Panc1 (cell line): ENCODE results near the gene SSC4D. TPM values are rescaled to one million over a fixed set of nuclear protein-coding genes. Genes with fewer than 3 reads are reported as not detected.
A peak's percentile ranks its signal among the peaks of the same experiment; 100 is the strongest.

Experiments
- ATAC-seq: fragments of 200-7000 bp; cut with Tn5 transposase; 2 replicates; pipeline ENCODE4 v1.9.1; 2020; ENCODE audit warnings: mild to moderate bottlenecking, moderate library complexity
- BruUV-seq: library from RNA; stranded (reverse); fragments of 400-500 nt; replicated peaks from 2 replicates; lab custom pipeline; 2021; lab: Mats Ljungman, UMichigan
- CTCF ChIA-PET: fragments of 300-600 bp; sonication (Branson Sonifier 250); formaldehyde crosslinking; loops from one replicate; lab custom pipeline; 2022; ENCODE audit warnings: antibody characterized with exemption; lab: Charles Lee
- POLR2A ChIA-PET: fragments of 300-600 bp; sonication (Branson Sonifier 250); formaldehyde crosslinking; loops from one replicate; lab custom pipeline; 2022; ENCODE audit warnings: antibody characterized with exemption; lab: Charles Lee
- DNase-seq: peaks from one replicate; pipeline ENCODE4 v3.0.0-alpha.2; 2010; ENCODE audit warnings: low read depth, low spot score
- H3K27ac ChIP-seq: 2 replicates; pipeline ENCODE4 v1.5.1; 2011; ENCODE audit warnings: mild to moderate bottlenecking, low read length, inconsistent platforms
- H3K27me3 ChIP-seq: fragments of 200-500 bp; sonication (Bioruptor generic); 2 replicates; pipeline ENCODE4 v1.6.0; 2014; ENCODE audit warnings: low read length, inconsistent platforms; ENCODE audit not compliant: control insufficient read depth, insufficient read depth
- H3K36me3 ChIP-seq: fragments of 200-500 bp; sonication (Bioruptor generic); 2 replicates; pipeline ENCODE4 v1.5.1; 2014; ENCODE audit warnings: inconsistent platforms, mild to moderate bottlenecking, low read length, moderate library complexity; ENCODE audit not compliant: control insufficient read depth, insufficient read depth
- H3K4me1 ChIP-seq: 2 replicates; pipeline ENCODE4 v1.5.1; 2011; ENCODE audit warnings: inconsistent platforms, mild to moderate bottlenecking, low read length, moderate library complexity; ENCODE audit not compliant: control insufficient read depth, insufficient read depth
- H3K4me3 ChIP-seq, 2 experiments: 2 replicates each; pipeline ENCODE4 v1.5.1; 2011 to 2012; ENCODE audit warnings: low read depth in 2 of 2, low read length in 2 of 2, mild to moderate bottlenecking in 2 of 2, inconsistent platforms in 1 of 2, moderate library complexity in 1 of 2
- H3K9me3 ChIP-seq: fragments of 200-500 bp; sonication (Bioruptor generic); 2 replicates; pipeline ENCODE4 v1.5.1; 2014; ENCODE audit warnings: low read depth, mild to moderate bottlenecking, inconsistent platforms, low read length, moderate library complexity; ENCODE audit not compliant: control insufficient read depth, insufficient read depth
- POLR2AphosphoS5 ChIP-seq: IDR thresholded peaks from 2 replicates; pipeline ENCODE4 v1.6.1; 2012; ENCODE audit warnings: mild to moderate bottlenecking, low read depth, low read length, moderate library complexity
- SIN3A ChIP-seq: IDR thresholded peaks from 2 replicates; pipeline ENCODE4 v1.6.1; 2012; ENCODE audit warnings: low read depth, mild to moderate bottlenecking, low read length, moderate library complexity, borderline replicate concordance; ENCODE audit not compliant: insufficient read depth
- TCF7L2 ChIP-seq: IDR thresholded peaks from 2 replicates; pipeline ENCODE4 v1.6.1; 2011; ENCODE audit warnings: mild to moderate bottlenecking, low read depth, low read length, inconsistent platforms
- in situ Hi-C: cut with HindIII; loops from 2 replicates; pipeline ENCODE4 v1.10.0; 2016; ENCODE audit warnings: low sequenced_read_pairs, low pct_unique_long_range_greater_than_20kb
- intact Hi-C: fragments of 100-400 bp; cut with micrococcal nuclease; formaldehyde crosslinking; loops from one replicate; pipeline ENCODE4 v1.10.0; 2022; ENCODE audit not compliant: unreplicated experiment
- total RNA-seq: library from RNA; stranded (reverse); gene quantifications from one replicate; pipeline ENCODE4 v1.2.1, GENCODE V29; 2021; ENCODE audit not compliant: unreplicated experiment
- TF ChIP-seq, protein P1 (sequence below): fragments of 450-650 bp; IDR thresholded peaks from 2 replicates; pipeline ENCODE4 v1.5.1; 2017; ENCODE audit warnings: mild to moderate bottlenecking
- TF ChIP-seq, protein P2 (sequence below), 2 experiments: IDR thresholded peaks; 2 replicates each; pipeline ENCODE4 v1.6.1; 2011 to 2012; ENCODE audit warnings: low read depth in 2 of 2, control low read depth in 1 of 2, low read length in 1 of 2, mild to moderate bottlenecking in 1 of 2, moderate library complexity in 1 of 2; ENCODE audit not compliant: insufficient read depth in 1 of 2

Gene SSC4D
- total RNA-seq, 1 experiment from 2014 or later = 1.6 TPM

DNA sequence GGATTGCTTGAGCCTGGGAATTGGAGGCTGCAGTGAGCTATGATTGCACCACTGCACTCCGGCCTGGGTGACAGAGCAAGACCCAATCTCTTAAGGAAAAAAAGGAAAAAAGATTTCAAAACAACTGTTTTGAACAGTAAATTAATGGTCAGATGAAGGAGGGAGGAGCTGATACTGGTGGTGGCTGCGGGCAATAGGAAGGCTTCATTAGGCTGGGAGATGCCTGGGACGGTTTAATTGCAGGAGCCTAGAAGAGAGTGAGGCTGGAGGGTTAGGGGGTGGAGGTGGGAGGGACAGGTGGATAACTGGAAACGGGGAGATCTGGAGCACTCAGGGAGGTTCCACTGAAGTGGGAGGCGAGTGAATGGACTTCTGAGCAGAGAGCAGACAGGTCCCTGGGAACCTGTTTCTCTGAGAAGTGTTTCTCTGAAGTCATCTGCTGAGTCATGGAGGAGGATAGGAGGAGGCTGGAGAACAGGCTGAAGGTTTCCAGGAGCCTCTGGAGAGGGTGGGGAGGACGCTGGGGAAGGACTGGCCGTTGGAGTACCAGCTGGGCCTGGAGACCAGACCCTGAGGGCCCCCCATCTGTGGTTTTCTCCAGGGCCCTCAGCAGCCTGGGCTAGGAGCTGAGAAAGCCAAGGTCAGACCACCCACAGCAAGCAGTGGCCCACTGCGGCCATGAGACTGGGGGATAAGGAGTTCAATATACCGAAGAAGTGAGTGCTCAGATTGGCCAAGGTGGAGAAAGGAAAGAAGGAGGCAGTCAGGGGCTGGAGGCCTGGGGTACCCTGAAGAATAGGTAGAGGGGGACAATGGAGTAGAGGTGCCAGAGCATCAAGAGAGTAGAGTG is 36.3 kb downstream of the SSC4D start:
- DNase-seq (no peak), ATAC-seq (no peak)
- in situ Hi-C loops (no loop called here), intact Hi-C loops (no loop called here)
- Histone ChIP-seq H3K4me1 (no peaks in the 10 kb centered on the region; the same call in none of the 2 replicates), H3K27me3 (no peaks in the 10 kb centered on the region), H3K27ac (peak overlapping the region; percentile 29; the same call in 1 of the 2 replicates), H3K4me3 (no peak overlapping the region), H3K36me3 (no peaks in the 10 kb centered on the region), H3K9me3 (no peaks in the 10 kb centered on the region)
- CTCF ChIA-PET = interaction anchor here (0.6 kb wide), 1 partner anchor 1671 kb away, joined by 3 read pairs; no protein-coding TSS in a partner anchor
- POLR2A ChIA-PET = interaction anchor here (0.6 kb wide), 2 partner anchors 9 to 1122 kb away, joined by 3 read pairs; no protein-coding TSS in a partner anchor
- no TSS peak for BruUV-seq
- no peak for TF ChIP-seq TCF7L2
- TF ChIP-seq, protein P1, sequence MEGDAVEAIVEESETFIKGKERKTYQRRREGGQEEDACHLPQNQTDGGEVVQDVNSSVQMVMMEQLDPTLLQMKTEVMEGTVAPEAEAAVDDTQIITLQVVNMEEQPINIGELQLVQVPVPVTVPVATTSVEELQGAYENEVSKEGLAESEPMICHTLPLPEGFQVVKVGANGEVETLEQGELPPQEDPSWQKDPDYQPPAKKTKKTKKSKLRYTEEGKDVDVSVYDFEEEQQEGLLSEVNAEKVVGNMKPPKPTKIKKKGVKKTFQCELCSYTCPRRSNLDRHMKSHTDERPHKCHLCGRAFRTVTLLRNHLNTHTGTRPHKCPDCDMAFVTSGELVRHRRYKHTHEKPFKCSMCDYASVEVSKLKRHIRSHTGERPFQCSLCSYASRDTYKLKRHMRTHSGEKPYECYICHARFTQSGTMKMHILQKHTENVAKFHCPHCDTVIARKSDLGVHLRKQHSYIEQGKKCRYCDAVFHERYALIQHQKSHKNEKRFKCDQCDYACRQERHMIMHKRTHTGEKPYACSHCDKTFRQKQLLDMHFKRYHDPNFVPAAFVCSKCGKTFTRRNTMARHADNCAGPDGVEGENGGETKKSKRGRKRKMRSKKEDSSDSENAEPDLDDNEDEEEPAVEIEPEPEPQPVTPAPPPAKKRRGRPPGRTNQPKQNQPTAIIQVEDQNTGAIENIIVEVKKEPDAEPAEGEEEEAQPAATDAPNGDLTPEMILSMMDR = no peak
- TF ChIP-seq SIN3A = no peak
- TF ChIP-seq, protein P2, sequence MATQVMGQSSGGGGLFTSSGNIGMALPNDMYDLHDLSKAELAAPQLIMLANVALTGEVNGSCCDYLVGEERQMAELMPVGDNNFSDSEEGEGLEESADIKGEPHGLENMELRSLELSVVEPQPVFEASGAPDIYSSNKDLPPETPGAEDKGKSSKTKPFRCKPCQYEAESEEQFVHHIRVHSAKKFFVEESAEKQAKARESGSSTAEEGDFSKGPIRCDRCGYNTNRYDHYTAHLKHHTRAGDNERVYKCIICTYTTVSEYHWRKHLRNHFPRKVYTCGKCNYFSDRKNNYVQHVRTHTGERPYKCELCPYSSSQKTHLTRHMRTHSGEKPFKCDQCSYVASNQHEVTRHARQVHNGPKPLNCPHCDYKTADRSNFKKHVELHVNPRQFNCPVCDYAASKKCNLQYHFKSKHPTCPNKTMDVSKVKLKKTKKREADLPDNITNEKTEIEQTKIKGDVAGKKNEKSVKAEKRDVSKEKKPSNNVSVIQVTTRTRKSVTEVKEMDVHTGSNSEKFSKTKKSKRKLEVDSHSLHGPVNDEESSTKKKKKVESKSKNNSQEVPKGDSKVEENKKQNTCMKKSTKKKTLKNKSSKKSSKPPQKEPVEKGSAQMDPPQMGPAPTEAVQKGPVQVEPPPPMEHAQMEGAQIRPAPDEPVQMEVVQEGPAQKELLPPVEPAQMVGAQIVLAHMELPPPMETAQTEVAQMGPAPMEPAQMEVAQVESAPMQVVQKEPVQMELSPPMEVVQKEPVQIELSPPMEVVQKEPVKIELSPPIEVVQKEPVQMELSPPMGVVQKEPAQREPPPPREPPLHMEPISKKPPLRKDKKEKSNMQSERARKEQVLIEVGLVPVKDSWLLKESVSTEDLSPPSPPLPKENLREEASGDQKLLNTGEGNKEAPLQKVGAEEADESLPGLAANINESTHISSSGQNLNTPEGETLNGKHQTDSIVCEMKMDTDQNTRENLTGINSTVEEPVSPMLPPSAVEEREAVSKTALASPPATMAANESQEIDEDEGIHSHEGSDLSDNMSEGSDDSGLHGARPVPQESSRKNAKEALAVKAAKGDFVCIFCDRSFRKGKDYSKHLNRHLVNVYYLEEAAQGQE (IDR thresholded peaks at IDR 0.05; ENCODE audit: insufficient read depth in 1 of 2, low read depth in 2 of 2, low read length in 1 of 2) = no peak
- TF ChIP-seq POLR2AphosphoS5 = no peak

DNA sequence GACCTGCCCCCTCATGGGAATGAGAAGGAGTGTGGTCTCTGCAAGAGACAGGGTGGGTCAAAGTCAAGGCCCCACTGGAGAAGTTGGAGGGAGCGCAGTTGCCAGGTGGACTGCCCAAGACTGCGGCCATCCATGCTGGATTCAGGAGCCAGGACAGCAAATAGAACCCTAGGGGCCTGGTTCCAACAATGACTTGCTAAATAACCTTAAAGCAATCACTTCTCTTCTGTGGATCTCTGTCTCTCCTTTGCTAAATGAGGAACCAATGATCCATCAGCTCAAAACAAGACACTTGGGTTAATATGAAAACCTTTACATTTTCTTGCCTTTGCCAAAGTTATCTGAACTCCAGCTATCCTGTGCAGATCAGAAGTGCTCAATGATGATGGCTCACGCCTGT is 38.1 kb downstream of the SSC4D start:
- ChIA-PET POLR2A (no interaction called here), CTCF (no interaction called here)
- no peak overlapping the region for H3K4me3 ChIP-seq
- H3K9me3 ChIP-seq = no peaks in the 10 kb centered on the region
- H3K27me3 ChIP-seq = no peaks in the 10 kb centered on the region
- TF ChIP-seq, protein P1 = no peak
- ATAC-seq = no peak
- in situ Hi-C loops = no loop called here
- H3K27ac ChIP-seq = no peak overlapping the region
- BruUV-seq = no TSS peak
- DNase-seq = no peak
- intact Hi-C loops = no loop called here
- no peaks in the 10 kb centered on the region; the same call in 1 of the 2 replicates for H3K4me1 ChIP-seq
- no peaks in the 10 kb centered on the region for H3K36me3 ChIP-seq
